NCI-H2107 (cell line): ENCODE data around the gene NTN3.

Experiments used
- DNase-seq: peaks from one replicate; lab custom pipeline; 2025; lab: John Stamatoyannopoulos, UW

NTN3 gene

GRCh38 chr16:2514333-2515179 is 43.5 kb downstream of the NTN3 start:
- no peak for DNase-seq

GRCh38 chr16:2515180-2515851 is 44.2 kb downstream of the NTN3 start:
- DNase-seq, result no peak

GRCh38 chr16:2516391-2517240 is 45.5 kb downstream of the NTN3 start:
- DNase-seq, result no peak

GRCh38 chr16:2517954-2518605 is 47.0 kb downstream of the NTN3 start:
- no peak for DNase-seq

GRCh38 chr16:2518823-2519710 is 48.0 kb downstream of the NTN3 start:
- no peak for DNase-seq

- DNase-seq, result no peak
Observed at GRCh38 chr16:2519711-2520080, 48.6 kb downstream of the NTN3 start.

- DNase-seq, result peak; percentile 81
Observed at GRCh38 chr16:2520097-2520783, 49.1 kb downstream of the NTN3 start, which contains the start of gene AMDHD2. Gene AMDHD2 (plus strand): TSS chr16:2520371. CDS start chr16:2520459, 88 bp downstream.

- DNase-seq, result no peak
Observed at GRCh38 chr16:2520784-2521531, 49.9 kb downstream of the NTN3 start.
